Measurements from ENCODE around the gene IRF9. TPM values are rescaled to one million over a fixed set of nuclear protein-coding genes. Genes with fewer than 3 reads are reported as not detected.

Gene IRF9
- total and polyA plus RNA-seq, 2 experiments from 2014 or later, result 8.2 to 8.4 TPM

GRCh38 chr14:24130380-24130716 is 30.7 kb upstream of the IRF9 start, which contains the start of gene FITM1:
Gene FITM1, plus strand, starts transcription at chr14:24130659. Its CDS starts 905 bp downstream, at chr14:24131564.
- Mint-ChIP-seq H3K36me3 (ENCODE audit: low read depth) (no peaks in the 10 kb centered on the region; the same call in 2 of the 3 replicates), H3K27ac (no peak within 1 kb of the TSS), H3K27me3 (ENCODE audit: insufficient read depth, low read depth, poor library complexity) (peaks cover 5% of the 10 kb centered on the region), H3K4me1 (peaks cover 15% of the 10 kb centered on the region), H3K9me3 (no peaks in the 10 kb centered on the region), H3K4me3 (no peak within 1 kb of the TSS; the same call in 2 of the 3 replicates)
- no peak within 1 kb of the TSS for H2AFZ ChIP-seq
- no peaks in the 10 kb centered on the region for H3K27me3 ChIP-seq (ENCODE audit: insufficient read depth)
- DNase-seq (ENCODE audit: low spot score) (no peak), ATAC-seq (no peak)
- H3K27ac ChIP-seq (ENCODE audit: low read depth), result no peak within 1 kb of the TSS
- peaks cover 12% of the 10 kb centered on the region for H3F3A ChIP-seq (replicated peaks; ENCODE audit: low read depth)
- TF ChIP-seq ZNF462 (CRISPR knock-in tag; IDR thresholded peaks at IDR 0.05), result no peak
- TF ChIP-seq STAT1 (IDR thresholded peaks at IDR 0.05; ENCODE audit: unreplicated experiment), result no peak
- no peak for TF ChIP-seq CTCF (conservative IDR thresholded peaks at IDR 0.05; ENCODE audit: low read depth in 2 of 2)
- TF ChIP-seq, protein P1, sequence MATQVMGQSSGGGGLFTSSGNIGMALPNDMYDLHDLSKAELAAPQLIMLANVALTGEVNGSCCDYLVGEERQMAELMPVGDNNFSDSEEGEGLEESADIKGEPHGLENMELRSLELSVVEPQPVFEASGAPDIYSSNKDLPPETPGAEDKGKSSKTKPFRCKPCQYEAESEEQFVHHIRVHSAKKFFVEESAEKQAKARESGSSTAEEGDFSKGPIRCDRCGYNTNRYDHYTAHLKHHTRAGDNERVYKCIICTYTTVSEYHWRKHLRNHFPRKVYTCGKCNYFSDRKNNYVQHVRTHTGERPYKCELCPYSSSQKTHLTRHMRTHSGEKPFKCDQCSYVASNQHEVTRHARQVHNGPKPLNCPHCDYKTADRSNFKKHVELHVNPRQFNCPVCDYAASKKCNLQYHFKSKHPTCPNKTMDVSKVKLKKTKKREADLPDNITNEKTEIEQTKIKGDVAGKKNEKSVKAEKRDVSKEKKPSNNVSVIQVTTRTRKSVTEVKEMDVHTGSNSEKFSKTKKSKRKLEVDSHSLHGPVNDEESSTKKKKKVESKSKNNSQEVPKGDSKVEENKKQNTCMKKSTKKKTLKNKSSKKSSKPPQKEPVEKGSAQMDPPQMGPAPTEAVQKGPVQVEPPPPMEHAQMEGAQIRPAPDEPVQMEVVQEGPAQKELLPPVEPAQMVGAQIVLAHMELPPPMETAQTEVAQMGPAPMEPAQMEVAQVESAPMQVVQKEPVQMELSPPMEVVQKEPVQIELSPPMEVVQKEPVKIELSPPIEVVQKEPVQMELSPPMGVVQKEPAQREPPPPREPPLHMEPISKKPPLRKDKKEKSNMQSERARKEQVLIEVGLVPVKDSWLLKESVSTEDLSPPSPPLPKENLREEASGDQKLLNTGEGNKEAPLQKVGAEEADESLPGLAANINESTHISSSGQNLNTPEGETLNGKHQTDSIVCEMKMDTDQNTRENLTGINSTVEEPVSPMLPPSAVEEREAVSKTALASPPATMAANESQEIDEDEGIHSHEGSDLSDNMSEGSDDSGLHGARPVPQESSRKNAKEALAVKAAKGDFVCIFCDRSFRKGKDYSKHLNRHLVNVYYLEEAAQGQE (IDR thresholded peaks at IDR 0.05; ENCODE audit: unreplicated experiment), result no peak
- no peak within 1 kb of the TSS for H3K4me2 ChIP-seq
- H3K4me1 ChIP-seq (ENCODE audit: insufficient read depth), result peaks cover 8% of the 10 kb centered on the region; the same call in 1 of the 2 replicates
- no peaks in the 10 kb centered on the region for H4K20me1 ChIP-seq (replicated peaks; ENCODE audit: insufficient read depth)
- no peaks in the 10 kb centered on the region for H3K36me3 ChIP-seq (ENCODE audit: insufficient read depth)
- no peak within 1 kb of the TSS for H3K4me3 ChIP-seq
- no peaks in the 10 kb centered on the region for H3K9me2 ChIP-seq (ENCODE audit: insufficient read depth)
- H3K79me2 ChIP-seq (replicated peaks; ENCODE audit: insufficient read depth), result no peaks in the 10 kb centered on the region

All from GM23338 (cell line).